SH-SY5Y (cell line): Measurements from ENCODE around the gene ZBTB32.

Source experiments
- GATA2 ChIP-seq: IDR thresholded peaks from 2 replicates; pipeline ENCODE4 v1.6.1; 2011; ENCODE audit warnings: mild to moderate bottlenecking, low read depth, low read length
- GATA3 ChIP-seq: IDR thresholded peaks from 2 replicates; pipeline ENCODE4 v1.6.1; 2011; ENCODE audit warnings: low read depth, mild to moderate bottlenecking, low read length, moderate library complexity

Gene ZBTB32

DNA sequence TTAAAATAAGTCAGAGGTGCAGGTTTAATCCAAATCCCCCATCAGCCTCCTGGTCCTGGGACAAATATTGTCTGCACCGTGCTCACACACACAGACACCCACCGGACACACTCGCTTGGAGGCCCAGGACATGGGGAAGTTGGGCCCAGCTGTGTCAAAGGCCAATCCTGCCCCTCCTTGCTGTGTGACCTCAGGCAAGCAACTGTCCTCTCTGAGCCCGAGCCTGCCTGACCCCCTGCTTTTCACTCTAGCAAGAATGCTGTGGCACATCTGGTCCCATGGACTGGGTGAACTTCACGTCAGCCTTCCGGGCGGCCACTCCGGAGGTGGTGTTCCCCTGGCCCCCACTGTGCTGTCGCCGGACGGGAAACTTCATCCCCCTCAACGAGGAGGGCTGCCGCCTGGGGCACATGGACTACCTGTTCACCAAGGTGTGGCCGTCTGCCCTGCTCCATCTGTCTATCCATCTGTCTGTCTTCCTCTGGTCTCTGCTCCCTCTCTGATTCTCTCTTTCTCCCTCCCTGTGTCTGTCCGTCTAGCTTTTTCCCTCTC, 28.7 kb upstream of the ZBTB32 start:
- TF ChIP-seq GATA3, result no peak
- no peak for TF ChIP-seq GATA2

DNA sequence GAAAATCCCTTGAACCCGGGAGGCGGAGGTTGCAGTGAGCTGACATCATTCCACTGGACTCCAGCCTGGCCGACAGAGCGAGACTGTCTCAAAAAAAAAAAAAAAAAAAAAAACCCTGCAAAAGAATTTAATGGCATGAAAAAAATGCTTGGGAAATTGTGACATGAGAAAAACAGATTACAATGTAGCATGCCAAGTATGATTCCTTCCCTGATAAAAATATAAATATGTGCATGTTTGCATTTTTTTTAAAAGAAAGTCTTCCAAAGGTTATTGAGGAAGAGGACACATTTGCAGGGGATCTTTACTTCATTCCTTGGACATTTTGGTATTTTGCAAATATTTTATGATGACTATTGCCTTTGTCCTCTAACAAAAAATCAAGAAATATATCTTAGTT, 14.5 kb upstream of the ZBTB32 start:
- TF ChIP-seq GATA3 (no peak), GATA2 (no peak)

DNA sequence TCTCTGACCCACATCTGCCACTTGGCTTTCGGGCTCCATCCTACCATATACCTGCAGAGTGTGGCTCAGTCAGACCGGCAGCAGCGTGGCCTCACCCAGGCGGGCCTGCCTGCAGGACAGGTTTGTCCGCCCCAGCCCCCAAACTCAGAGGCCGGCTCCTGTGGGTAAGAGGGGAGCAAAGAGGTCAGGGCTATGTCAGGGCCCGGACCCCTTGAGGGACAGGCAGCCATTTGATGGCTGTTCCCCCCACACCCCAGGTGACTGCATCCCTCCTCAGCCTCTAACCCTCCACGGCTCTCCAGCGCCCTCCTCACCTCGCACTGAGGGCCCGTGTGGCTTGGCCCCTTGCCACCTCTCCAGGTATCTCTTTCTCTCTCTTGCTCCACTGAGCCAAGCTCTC, 12.3 kb upstream of the ZBTB32 start:
- TF ChIP-seq GATA2, result no peak
- no peak for TF ChIP-seq GATA3

DNA sequence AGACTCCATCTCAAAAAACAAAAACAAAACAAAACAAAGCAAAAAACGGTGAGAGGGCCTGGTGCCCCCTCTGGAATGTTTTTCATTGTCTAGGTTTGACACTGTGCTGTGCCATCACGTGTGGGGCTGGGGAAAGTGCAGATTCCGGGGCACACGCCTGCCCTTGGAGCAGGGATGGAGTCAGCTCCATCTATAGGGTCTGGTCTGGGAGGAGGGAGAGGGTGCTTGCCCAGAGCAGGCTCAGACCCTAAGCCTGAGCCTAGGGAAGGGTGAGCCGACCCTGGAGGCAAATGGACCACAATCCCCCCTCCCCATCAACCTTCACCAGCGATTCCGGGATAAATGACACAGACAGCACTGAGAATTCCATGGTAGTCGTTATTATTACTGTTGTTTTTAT, 10.9 kb upstream of the ZBTB32 start:
- TF ChIP-seq GATA3 (no peak), GATA2 (no peak)

DNA sequence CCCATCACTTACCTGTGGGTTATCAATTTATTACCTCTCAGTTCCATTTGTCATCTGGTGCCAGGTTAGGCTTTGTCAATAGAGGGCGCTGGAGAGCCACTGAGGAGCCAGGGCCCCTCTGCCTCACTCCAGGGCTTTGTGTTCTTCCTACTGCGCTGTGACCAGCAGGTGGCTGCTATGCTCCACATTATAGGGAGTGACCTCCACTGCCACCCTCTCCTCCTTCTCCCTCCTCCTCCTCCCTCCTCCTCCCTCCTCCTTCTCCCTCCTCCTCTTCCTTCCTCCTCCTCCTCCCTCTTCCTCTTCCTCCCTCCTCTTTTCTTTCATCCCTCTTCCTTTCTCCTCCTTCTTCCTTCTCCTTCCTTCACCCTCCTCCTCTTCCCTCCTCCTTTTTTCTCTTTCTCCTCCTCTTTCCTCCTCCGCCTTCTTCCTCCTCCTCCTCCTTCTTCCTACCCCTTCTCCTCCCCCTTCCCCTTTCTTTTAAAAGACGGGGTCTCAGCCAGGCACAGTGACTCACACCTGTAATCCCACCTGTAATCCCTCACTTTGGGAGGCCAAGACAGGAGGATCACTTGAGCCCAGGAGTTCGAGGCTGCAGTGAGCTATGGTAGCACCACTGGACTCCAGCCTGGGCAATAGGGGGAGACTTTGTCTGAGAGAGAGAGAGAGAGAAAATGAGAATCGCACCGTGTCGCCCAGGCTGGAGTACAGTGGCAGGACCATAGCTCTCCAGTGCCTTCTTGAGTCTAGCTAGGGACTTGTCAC, 10.3 kb upstream of the ZBTB32 start:
- no peak for TF ChIP-seq GATA3
- TF ChIP-seq GATA2, result no peak

DNA sequence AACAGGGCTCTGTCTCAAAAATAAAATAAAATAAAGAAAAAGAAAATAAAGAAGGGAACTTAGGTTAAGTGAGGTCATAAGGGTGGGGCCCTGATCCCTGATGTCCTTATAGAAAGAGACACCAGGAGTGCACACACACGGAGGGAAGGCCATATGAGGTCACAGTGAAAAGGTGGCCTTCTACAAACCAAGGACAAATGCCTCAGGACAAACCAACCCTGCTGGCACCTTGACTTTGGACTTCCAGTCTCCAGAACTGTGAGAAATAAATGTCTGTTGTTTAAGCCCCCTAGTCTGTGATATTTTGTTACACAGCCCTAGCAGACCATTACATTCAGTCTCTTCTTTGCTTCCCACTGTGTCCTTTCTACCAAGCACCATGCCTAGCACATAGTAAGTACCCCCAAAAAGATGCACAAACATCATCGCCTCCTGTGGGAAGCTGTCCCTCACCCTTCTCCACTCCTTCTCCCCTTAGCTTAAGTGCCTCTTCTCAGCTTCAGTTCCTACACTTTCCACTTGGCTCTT, 8.4 kb upstream of the ZBTB32 start:
- no peak for TF ChIP-seq GATA2
- no peak for TF ChIP-seq GATA3

DNA sequence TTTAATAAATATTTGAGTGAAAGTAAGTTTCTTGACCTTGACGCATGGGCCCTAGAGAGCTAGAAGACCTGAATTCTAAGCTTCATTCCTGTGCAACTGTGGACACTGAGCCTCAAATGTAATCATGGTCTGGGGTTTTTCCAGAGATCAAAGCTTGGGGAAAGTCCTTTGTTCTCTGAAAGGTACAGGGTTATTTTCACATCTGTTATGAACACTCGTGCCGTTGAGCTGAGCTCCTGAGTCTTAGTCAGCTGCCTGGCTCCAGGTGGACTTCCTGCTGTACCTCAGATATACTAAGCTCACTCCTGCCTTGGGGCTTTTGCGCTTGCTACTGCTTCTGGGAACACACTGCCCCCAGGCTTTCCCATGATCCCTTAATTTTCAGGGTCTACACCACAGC, 7.5 kb upstream of the ZBTB32 start:
- TF ChIP-seq GATA3 (no peak), GATA2 (no peak)

DNA sequence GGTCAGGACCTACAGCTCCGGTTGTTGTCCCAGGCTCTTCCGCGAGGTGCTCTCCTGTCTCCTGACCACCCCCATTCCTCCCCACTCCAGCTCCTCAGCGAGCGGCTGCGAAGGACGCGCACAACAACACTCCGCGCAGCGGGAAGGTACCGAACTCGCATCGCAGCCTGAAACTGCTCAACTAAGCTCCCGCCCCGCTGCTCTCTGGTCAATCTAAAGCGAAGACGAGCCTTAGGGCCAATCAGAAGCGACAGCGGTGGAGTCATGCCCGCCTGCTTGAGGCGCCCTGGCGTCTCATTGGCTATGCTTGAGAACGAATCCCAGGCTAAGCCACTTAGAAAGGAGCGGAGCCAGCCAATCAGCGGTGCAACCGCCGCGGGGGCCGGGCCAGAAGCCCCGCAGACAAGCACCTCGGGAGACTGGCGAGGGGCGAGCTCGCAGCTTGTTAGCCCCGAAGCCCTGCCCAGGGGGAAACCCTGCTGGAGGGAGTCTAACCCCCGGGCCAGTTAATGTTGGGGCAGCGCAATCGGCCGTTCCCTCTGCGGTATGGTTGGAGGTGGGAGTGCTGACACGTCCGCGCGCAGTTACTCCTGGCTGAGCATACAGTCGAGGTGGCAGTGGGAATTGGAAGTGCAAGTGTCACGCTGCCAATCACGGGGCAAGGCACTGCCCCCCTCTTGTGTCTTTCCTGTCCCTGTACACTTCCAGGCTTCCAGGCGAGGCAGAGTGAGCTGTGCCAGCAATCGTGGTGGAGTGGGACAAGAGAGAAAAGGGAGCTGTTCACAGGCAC, 1.9 kb upstream of the ZBTB32 start:
- no peak for TF ChIP-seq GATA2
- no peak for TF ChIP-seq GATA3

DNA sequence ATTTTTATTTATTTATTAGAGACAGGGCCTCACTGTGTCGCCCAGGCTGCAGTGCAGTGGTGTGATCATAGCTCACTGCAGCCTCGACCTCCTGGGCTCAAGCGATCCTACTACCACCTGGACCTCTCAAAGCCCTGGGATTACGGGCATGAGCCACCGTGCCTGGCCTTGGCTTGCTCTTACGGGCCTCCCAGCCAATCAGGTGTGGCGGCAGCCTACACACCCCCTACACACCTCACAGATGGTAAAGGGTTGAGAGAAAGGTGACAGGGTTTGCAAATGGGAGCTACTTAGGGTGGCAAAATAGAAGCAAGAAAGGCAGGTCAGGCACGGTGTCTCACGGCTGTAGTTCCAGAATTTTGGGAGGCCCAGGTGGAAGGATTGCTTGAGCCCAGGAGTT, 1.0 kb upstream of the ZBTB32 start:
- TF ChIP-seq GATA2 (no peak), GATA3 (no peak)

DNA sequence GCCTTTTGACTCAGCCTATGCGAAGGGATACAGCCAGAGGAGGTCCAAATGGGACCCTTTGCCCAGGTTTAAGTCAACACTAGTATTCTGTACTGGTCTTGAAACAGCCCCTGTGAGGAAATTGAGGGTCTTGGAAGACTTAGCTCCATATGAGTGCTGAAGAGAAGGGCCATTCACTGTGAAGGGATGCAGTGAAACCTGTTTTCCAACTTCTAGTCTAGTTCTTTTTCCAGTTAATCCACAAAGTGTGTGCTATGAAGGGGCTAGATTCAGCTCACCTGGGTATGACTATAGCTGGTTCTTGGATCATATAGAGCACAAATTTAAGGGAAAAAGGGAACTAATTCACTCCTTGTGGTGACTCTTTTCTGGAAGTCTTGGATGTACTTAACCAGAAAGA, 4.0 kb downstream of the ZBTB32 start:
- TF ChIP-seq GATA3 (no peak), GATA2 (no peak)

DNA sequence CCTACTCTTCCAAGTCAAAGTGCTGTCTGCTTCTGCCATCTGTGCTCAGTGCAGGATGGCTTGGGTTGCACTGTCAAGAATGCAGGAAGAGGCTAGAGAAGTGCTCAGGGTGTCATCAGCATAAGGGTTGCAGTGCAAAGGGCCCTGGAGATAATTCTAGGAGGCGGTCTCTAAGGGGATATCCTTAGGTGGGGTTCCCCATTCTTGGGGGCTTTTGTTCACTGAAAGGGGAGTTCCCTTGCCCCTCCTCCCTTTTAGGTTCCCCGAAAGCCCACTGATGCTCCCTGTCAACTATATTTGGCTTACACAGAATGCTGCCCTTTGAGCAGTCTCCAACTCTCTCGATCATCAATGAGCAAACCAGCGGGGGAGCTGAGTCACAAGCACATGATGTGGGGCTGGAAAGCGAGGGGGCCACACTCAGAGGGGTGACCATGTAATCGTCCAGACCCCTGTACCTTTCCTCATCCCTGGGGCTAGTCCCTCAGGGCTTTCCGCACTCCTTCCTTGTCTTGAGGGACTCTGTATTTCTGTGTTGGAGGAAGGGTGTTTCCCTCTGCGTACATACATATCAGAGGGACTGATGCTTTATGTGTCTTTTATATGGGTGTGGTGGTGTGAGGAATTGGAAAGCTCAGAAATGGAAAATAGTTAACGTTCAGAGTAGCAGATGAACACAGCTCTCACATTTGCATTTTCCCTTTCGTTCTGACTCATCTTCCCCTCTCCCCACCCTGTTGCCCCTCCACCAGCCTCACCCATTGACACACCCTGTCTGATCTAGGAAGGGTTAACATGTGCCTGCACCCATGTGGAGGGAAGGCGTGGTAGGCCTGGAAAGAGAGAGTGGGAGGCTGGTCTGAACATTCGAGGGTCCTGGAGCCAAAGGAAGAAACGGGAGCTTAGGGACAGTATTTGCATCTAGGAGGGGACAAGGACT, 6.7 kb downstream of the ZBTB32 start:
- no peak for TF ChIP-seq GATA2
- no peak for TF ChIP-seq GATA3

DNA sequence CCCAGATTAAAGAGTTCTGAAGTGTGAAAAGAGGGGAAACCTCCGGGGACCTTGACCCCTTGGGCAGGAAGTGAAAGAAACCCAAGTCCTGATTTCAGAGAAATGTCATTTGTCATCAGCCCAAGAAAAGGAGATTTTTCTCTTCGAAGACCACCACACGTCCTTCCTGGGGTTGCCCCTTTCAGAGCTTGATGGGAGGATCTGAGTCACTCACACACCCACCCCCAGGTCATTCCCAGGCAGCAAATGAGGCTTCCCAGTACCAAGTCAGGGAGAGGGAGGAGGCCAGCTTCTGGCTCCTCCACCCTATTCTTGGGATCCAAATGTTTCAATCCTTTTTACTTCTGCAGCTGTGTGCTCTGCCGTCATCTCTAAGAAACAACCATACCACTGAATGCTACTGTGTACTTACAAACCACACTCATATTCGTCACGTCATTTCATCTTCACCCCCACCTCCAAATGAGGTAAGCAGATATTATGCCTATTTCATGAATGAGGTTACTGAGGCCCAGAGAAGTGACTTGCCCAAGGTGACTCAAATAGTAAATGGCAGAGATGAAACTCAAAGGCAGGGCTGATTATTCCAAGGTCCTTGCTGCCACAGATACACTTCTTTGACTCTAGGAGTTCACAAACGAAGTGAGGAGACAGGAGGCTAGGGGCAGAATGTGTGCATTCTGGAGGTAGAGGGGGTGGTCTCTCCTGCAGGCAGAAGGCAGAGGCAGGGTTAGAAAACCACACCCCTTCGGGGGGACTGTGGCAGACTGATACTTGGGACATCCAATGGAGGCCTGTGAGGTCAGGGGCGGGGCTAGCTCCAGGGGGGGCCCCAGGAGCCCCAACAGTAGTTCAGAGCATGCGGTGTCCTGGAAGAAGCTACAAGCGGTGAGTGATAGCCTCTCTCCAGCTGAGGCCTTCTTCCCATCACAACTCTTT, 8.5 kb downstream of the ZBTB32 start:
- no peak for TF ChIP-seq GATA2
- TF ChIP-seq GATA3, result no peak

DNA sequence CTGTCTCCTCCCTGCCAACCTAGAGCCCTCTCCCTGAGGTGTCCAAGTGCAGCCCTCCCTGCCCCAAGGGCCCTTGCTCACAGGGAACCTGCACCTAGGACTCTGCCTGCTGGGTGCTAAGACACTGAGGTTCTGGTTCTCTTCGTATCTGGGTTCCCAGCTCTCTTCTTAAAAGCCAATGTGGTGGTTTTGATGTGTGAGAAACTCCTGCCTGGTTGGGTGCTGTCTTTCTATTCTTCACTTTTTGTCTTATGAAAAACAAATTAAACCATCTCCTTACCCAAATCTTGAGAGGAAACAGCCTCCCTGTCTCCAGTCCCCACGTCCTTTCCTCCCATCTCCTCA, 9.1 kb downstream of the ZBTB32 start:
- TF ChIP-seq GATA3 (no peak), GATA2 (no peak)
